ENCODE data around the gene CDYL.

Gene CDYL

GRCh38 chr6:4894049-4894448 is 117.8 kb downstream of the CDYL start:
- TF ChIP-seq CTCF (IDR thresholded peaks at IDR 0.05; ENCODE audit: insufficient read depth, low read length, poor library complexity, severe bottlenecking) (no peak), EZH2phosphoT487 (conservative IDR thresholded peaks at IDR 0.05; ENCODE audit: low read length) (no peak)
- no peaks in the 10 kb centered on the region for H3K27me3 ChIP-seq (ENCODE audit: low read length)
- H2AFZ ChIP-seq (ENCODE audit: low read depth, low read length, severe bottlenecking): no peak overlapping the region
- peaks cover 11% of the 10 kb centered on the region; the same call in 1 of the 2 replicates for H3K79me2 ChIP-seq (ENCODE audit: insufficient read depth, low read length)
- no peaks in the 10 kb centered on the region for H3K9me2 ChIP-seq (replicated peaks; ENCODE audit: insufficient read depth, low read length)
- H3K27ac ChIP-seq (ENCODE audit: low read depth, low read length): no peak overlapping the region
- no peaks in the 10 kb centered on the region for H3K9me3 ChIP-seq (ENCODE audit: insufficient read depth, low read length)
- no peaks in the 10 kb centered on the region for H3K36me3 ChIP-seq (ENCODE audit: low read length)
- H3K9ac ChIP-seq (ENCODE audit: low read length): no peak overlapping the region
- H3F3A ChIP-seq (ENCODE audit: insufficient read depth): no peaks in the 10 kb centered on the region
- no peaks in the 10 kb centered on the region for H4K20me1 ChIP-seq (ENCODE audit: low read depth, low read length)
- H3K4me3 ChIP-seq (ENCODE audit: insufficient read depth, low read length, poor library complexity, severe bottlenecking): no peak overlapping the region
- H3K4me2 ChIP-seq (ENCODE audit: low read depth, low read length, poor library complexity, severe bottlenecking): no peak overlapping the region

- Histone ChIP-seq H4K20me1 (ENCODE audit: low read depth, low read length) (no peaks in the 10 kb centered on the region), H3K27ac (ENCODE audit: low read depth, low read length) (no peak overlapping the region), H3K9me2 (replicated peaks; ENCODE audit: insufficient read depth, low read length) (no peaks in the 10 kb centered on the region), H3K9me3 (ENCODE audit: insufficient read depth, low read length) (no peaks in the 10 kb centered on the region), H3K9ac (ENCODE audit: low read length) (no peak overlapping the region), H3K4me2 (ENCODE audit: low read depth, low read length, poor library complexity, severe bottlenecking) (no peak overlapping the region), H3K27me3 (ENCODE audit: low read length) (no peaks in the 10 kb centered on the region), H3K4me3 (ENCODE audit: insufficient read depth, low read length, poor library complexity, severe bottlenecking) (no peak overlapping the region), H3K79me2 (ENCODE audit: insufficient read depth, low read length) (no peaks in the 10 kb centered on the region), H3K36me3 (ENCODE audit: low read length) (no peaks in the 10 kb centered on the region), H3F3A (ENCODE audit: insufficient read depth) (no peaks in the 10 kb centered on the region), H2AFZ (ENCODE audit: low read depth, low read length, severe bottlenecking) (no peak overlapping the region)
- TF ChIP-seq EZH2phosphoT487 (conservative IDR thresholded peaks at IDR 0.05; ENCODE audit: low read length) (no peak), CTCF (IDR thresholded peaks at IDR 0.05; ENCODE audit: insufficient read depth, low read length, poor library complexity, severe bottlenecking) (no peak)
Measured at GRCh38 chr6:4895971-4896370, 119.8 kb downstream of the CDYL start.

- Histone ChIP-seq H3K9me2 (replicated peaks; ENCODE audit: insufficient read depth, low read length) (no peaks in the 10 kb centered on the region), H3K4me2 (ENCODE audit: low read depth, low read length, poor library complexity, severe bottlenecking) (no peak overlapping the region), H3K4me3 (ENCODE audit: insufficient read depth, low read length, poor library complexity, severe bottlenecking) (no peak overlapping the region), H4K20me1 (ENCODE audit: low read depth, low read length) (no peaks in the 10 kb centered on the region), H3K79me2 (ENCODE audit: insufficient read depth, low read length) (no peaks in the 10 kb centered on the region), H3K27me3 (ENCODE audit: low read length) (no peaks in the 10 kb centered on the region), H3F3A (ENCODE audit: insufficient read depth) (no peaks in the 10 kb centered on the region), H3K9ac (ENCODE audit: low read length) (no peak overlapping the region), H3K36me3 (ENCODE audit: low read length) (no peaks in the 10 kb centered on the region), H3K27ac (ENCODE audit: low read depth, low read length) (no peak overlapping the region), H3K9me3 (ENCODE audit: insufficient read depth, low read length) (no peaks in the 10 kb centered on the region), H2AFZ (ENCODE audit: low read depth, low read length, severe bottlenecking) (no peak overlapping the region)
- TF ChIP-seq CTCF (IDR thresholded peaks at IDR 0.05; ENCODE audit: insufficient read depth, low read length, poor library complexity, severe bottlenecking) (no peak), EZH2phosphoT487 (conservative IDR thresholded peaks at IDR 0.05; ENCODE audit: low read length) (no peak)
Measured at GRCh38 chr6:4896401-4896800, 120.2 kb downstream of the CDYL start.

Data from SU-DHL-6 (cell line).